Gastroesophageal sphincter (tissue), 4 donors: ENCODE data around the gene FARS2. TPM values are rescaled to one million over a fixed set of nuclear protein-coding genes. Genes with fewer than 3 reads are reported as not detected.

Experiments
- ATAC-seq: fragments of 150-250 bp; one replicate; pipeline ENCODE4 v1.9.1; 2016; ENCODE audit warnings: mild to moderate bottlenecking, moderate library complexity
- H3K27ac ChIP-seq, 4 donors: fragments of 200-600 bp; sonication (generic) in 3 of 4; 1 replicate in 3 of 4; 2 replicates in 1 of 4; pipeline ENCODE4 v1.5.1; 2016 to 2019
- H3K27me3 ChIP-seq: fragments of 200-600 bp; sonication (generic); one replicate; pipeline ENCODE4 v1.5.1; 2019
- H3K36me3 ChIP-seq, 2 donors: fragments of 200-600 bp; sonication (generic); one replicate each; pipeline ENCODE4 v1.5.1; 2019; ENCODE audit warnings: control low read depth in 1 of 2
- H3K4me1 ChIP-seq, 3 donors: fragments of 200-600 bp; sonication (generic); 1 replicate in 2 of 3; 2 replicates in 1 of 3; pipeline ENCODE4 v1.5.1; 2016 to 2019; ENCODE audit warnings: control low read depth in 2 of 3
- H3K4me3 ChIP-seq, 2 donors: fragments of 200-600 bp; sonication (generic); one replicate each; pipeline ENCODE4 v1.5.1; 2019; ENCODE audit warnings: mild to moderate bottlenecking in 1 of 2, moderate library complexity in 1 of 2
- H3K9me3 ChIP-seq, 3 donors: fragments of 200-600 bp; sonication (generic); one replicate each; pipeline ENCODE4 v1.5.1; 2017 to 2019; ENCODE audit warnings: control low read depth in 2 of 3
- CTCF ChIP-seq, 4 experiments: fragments of 200-600 bp in 2 of 4; fragments of 450-650 bp in 2 of 4; sonication (generic) in 1 of 4; IDR thresholded peaks; one replicate each; pipeline ENCODE4 v1.5.1; 2017 to 2019; ENCODE audit warnings: antibody characterized with exemption in 4 of 4, mild to moderate bottlenecking in 2 of 4, moderate library complexity in 2 of 4
- EP300 ChIP-seq: sonication (generic); formaldehyde crosslinking; IDR thresholded peaks from one replicate; pipeline ENCODE4 v1.6.1; 2017; ENCODE audit warnings: antibody characterized with exemption, mild to moderate bottlenecking
- POLR2A ChIP-seq, 2 donors: fragments of 450-650 bp; IDR thresholded peaks; one replicate each; pipeline ENCODE4 v1.6.1; 2017; ENCODE audit warnings: antibody characterized with exemption in 2 of 2, mild to moderate bottlenecking in 2 of 2, moderate library complexity in 1 of 2
- POLR2AphosphoS5 ChIP-seq: sonication (generic); formaldehyde crosslinking; IDR thresholded peaks from one replicate; pipeline ENCODE4 v1.6.1; 2017; ENCODE audit warnings: antibody characterized with exemption
- WGBS, 2 donors: methylation state at CpG; one replicate each; pipeline ENCODE4 v1.1.5; 2018; ENCODE audit warnings: low coverage in 1 of 2; 5-methylcytosine and 5-hydroxymethylcytosine counted together
- total RNA-seq, 4 donors: library from RNA; depleted of rRNA; stranded (reverse); fragments of >200 nt; gene quantifications; one replicate each; pipeline ENCODE4 v1.1.0, GENCODE V29; 2016

Gene FARS2
- total RNA-seq, 4 donors from 2014 or later: 9.8 to 16.3 (median 14.4) TPM

- Histone ChIP-seq H3K27me3 (no peaks in the 10 kb centered on the region), H3K4me3 (no peak overlapping the region), H3K27ac (no peak overlapping the region), H3K4me1 (peaks cover 0 to 12% (median 0%) of the 10 kb centered on the region in 3 donors), H3K36me3 (no peaks in the 10 kb centered on the region), H3K9me3 (no peaks in the 10 kb centered on the region)
- 40 to 87% methylated on average over 1 to 9 of the region's 26 CpGs for WGBS, 2 donors
- ATAC-seq: no peak
- TF ChIP-seq POLR2A (IDR thresholded peaks at IDR 0.05) (no peak), EP300 (no peak), CTCF (IDR thresholded peaks at IDR 0.05) (no peak), POLR2AphosphoS5 (no peak)
Observed at GRCh38 chr6:5782783-5783547, 521.7 kb downstream of the FARS2 start.

GRCh38 chr6:5783584-5784089, 522.3 kb downstream of the FARS2 start:
- no peak overlapping the region for H3K4me3 ChIP-seq
- ATAC-seq: no peak
- 86 to 100% methylated on average over 5 to 11 of the region's 19 CpGs for WGBS, 2 donors

GRCh38 chr6:5785249-5785648, 523.9 kb downstream of the FARS2 start:
- Histone ChIP-seq H3K36me3 (no peaks in the 10 kb centered on the region), H3K4me3 (no peak overlapping the region), H3K9me3 (no peaks in the 10 kb centered on the region), H3K4me1 (peaks cover 0 to 12% (median 0%) of the 10 kb centered on the region in 3 donors), H3K27ac (no peak overlapping the region), H3K27me3 (no peaks in the 10 kb centered on the region)
- no peak for ATAC-seq
- TF ChIP-seq POLR2AphosphoS5 (no peak), EP300 (no peak), POLR2A (IDR thresholded peaks at IDR 0.05) (no peak), CTCF (IDR thresholded peaks at IDR 0.05) (no peak)
- 80 to 100% methylated on average over 2 to 5 of the region's 8 CpGs for WGBS, 2 donors

More at GRCh38 chr6:5783584-5784089, 522.3 kb downstream of the FARS2 start:
- H3K4me1 ChIP-seq: peaks cover 0 to 12% (median 0%) of the 10 kb centered on the region in 3 donors
- no peaks in the 10 kb centered on the region for H3K9me3 ChIP-seq
- no peaks in the 10 kb centered on the region for H3K36me3 ChIP-seq
- TF ChIP-seq POLR2A (IDR thresholded peaks at IDR 0.05) (no peak), POLR2AphosphoS5 (no peak), CTCF (IDR thresholded peaks at IDR 0.05) (no peak), EP300 (no peak)
- no peaks in the 10 kb centered on the region for H3K27me3 ChIP-seq
- H3K27ac ChIP-seq: no peak overlapping the region

GRCh38 chr6:5786321-5786968, 525.1 kb downstream of the FARS2 start:
- Histone ChIP-seq H3K9me3 (no peaks in the 10 kb centered on the region), H3K4me3 (no peak overlapping the region), H3K27ac (no peak overlapping the region), H3K27me3 (no peaks in the 10 kb centered on the region), H3K4me1 (peaks cover 0 to 12% (median 0%) of the 10 kb centered on the region in 3 donors), H3K36me3 (no peaks in the 10 kb centered on the region)
- no peak for ATAC-seq
- WGBS, 2 donors: 83 to 100% methylated on average over 4 to 8 of the region's 10 CpGs
- no peak for TF ChIP-seq POLR2A (IDR thresholded peaks at IDR 0.05)
- TF ChIP-seq POLR2AphosphoS5: no peak
- no peak for TF ChIP-seq EP300
- TF ChIP-seq CTCF (IDR thresholded peaks at IDR 0.05): no peak
